MV-4-11 (cell line): ENCODE results near the gene PDCD4.
A peak's percentile ranks its signal among the peaks of the same experiment; 100 is the strongest.

Experiments
- DNase-seq: peaks from one replicate; lab custom pipeline; 2025; lab: John Stamatoyannopoulos, UW

Gene PDCD4

GRCh38 chr10:110871298-110872084 lies at the start of gene PDCD4:
TSS of gene PDCD4 (plus strand) at chr10:110871928. CDS start at chr10:110876028, 4,100 bp downstream.
- DNase-seq: peak; percentile 93

DNA sequence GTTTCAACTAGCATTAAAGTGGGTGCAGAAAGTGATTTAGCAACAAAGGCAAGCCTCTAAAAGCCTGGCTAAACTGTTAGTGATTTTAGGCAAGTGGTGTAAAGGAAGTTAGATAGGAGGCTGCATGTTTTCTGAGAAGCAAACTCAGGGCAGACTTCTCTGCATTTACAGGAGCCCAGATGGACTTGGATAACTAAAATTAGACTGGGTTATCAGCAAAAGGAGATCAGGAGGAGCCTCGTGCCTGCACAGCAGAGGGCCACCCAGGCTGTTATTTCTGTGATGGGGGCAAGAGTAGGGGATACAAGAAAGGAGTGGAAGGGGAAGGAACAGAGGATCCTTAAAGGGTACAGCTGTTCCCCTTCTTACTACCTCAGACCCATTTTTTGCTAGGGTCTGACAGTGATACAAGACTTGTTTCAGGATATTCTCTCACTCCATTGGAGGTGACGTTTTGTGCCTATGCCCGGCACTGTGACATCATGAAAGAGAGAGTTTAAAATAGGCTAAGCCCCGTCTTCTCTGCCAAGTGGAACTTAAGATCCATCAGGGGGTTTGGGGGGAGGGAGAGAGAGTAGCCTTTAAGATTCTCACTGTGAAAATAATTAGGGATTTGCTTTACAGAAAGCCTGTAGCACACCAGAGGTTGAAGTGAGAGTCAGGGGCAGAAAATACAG lies 49.6 kb upstream of the PDCD4 start:
- DNase-seq: no peak

GRCh38 chr10:110822712-110823311 lies 48.9 kb upstream of the PDCD4 start:
- no peak for DNase-seq

DNA sequence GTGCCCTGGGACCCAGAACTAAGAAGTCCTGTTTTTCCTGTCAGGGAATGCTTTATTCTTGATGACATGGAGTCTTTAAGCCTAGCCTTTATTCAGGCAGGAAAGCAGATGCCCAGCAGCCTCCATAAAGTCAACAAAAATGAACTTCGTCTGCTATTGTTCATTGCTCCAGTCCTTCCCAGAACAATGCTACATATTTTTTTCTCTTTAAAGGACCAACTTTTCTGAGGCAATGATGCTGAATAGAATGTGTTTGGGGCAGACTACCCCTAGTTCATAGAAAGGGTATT lies 47.6 kb upstream of the PDCD4 start:
- DNase-seq: no peak

GRCh38 chr10:110824660-110825059 lies 47.1 kb upstream of the PDCD4 start:
- DNase-seq: no peak

DNA sequence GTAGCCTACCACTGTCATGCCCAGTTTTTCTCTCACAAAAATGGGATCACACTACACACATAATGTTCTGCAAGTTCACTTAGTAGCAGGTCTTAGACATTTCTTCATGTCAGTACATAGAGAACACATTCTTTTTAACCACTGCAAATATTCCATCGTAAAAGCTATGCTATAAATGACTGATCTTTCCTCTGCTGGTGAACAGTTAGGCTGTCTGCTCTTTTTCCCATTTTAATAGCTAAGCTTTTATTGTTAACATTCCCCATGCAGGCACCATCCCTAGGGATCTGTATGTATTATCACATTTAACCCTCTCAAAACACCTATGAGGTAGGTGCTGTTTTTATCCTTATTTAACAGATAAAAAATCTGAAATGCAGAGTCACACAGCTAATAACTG lies 46.2 kb upstream of the PDCD4 start:
- no peak for DNase-seq

DNA sequence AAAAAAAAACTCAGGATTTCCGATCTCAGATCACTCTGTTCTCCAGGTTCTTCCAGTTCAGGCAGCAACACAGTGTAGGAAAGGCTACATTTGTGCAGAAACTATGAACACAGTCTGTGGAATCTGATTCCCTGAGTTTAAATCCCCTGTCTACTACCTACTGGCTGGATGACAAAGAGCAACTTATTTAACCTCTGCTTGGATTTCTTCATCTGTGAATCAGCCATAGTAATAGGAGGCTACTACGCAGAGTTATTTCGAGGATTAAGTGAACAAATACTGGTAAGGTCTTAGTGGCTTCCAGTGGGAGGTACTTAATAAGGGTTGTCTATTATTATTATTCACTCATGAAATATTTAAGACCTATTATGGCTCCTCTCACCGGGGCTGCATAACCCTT lies 44.3 kb upstream of the PDCD4 start:
- no peak for DNase-seq

DNA sequence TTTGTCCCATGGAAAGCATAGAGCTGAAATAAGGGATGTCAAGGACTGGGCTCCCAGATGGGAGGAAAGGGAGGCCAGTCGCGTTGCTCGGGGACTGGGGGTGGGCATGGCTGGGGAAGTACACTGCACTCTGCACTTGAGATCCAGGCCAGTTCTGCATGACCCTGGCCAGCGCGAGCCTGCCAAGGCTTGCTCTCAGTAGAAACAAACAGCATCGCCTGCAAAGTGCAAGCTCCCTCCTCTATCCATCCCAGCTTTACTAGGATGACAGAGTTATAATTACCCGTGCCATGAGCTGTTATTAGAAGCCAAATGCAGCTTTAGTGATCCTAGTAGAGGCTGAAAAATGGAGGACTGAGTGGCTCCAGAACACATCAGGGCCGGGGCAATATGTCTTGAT lies 43.9 kb upstream of the PDCD4 start:
- DNase-seq: no peak

DNA sequence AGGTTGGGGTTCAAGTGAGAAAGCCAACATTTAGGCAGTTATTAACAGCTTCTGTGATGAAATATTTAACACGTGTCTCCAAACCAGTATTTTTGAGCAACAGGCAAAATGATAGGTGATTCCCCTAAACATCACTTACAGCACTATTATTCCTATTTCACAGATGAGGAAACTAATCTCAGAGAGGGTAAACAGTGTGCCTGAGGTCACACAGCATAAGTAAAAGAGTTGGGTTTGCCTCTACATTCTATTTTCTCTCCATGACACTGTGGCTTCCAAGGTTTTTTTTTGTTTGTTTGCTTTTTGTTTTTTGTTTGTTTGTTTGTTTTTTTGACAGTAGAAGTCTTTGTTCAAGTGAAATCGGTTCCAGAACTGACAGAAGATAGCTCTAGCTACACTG lies 43.2 kb upstream of the PDCD4 start:
- DNase-seq: no peak

DNA sequence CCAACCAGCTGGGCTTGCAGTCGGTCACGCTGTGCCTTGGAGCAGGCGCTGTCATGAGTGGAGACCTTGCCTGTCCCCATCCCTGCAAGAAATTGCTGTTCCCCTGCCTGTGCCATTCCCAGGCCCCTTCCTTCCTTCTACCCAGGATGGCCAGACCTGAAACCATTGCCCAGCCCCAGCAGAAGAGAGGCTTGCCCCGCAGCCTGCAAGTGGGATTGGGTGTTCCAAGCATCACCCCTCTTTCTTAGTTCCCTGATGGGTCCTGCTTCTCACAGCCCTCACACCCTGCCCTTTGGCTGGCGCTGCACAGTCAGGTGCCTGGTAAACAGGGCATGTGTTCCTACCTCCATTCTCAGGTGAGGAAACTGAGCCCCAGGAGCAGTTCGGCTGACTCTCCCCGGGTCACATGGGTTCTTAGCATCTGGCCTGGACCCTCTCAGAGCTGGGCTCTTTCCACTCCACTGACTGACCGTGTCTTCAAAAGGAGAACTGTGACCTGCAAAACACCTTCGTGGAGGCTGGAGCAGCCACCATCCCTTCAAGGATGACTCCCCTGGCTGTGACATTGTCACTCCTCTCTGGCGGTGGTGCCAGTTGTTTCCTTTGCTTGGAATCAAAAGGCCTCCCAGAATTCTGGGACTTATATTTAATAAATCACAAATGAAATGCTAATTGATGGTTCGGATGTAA lies 41.9 kb upstream of the PDCD4 start:
- DNase-seq: no peak

GRCh38 chr10:110833234-110833940 lies 38.3 kb upstream of the PDCD4 start:
- no peak for DNase-seq

GRCh38 chr10:110833941-110834628 lies 37.6 kb upstream of the PDCD4 start:
- DNase-seq: no peak

DNA sequence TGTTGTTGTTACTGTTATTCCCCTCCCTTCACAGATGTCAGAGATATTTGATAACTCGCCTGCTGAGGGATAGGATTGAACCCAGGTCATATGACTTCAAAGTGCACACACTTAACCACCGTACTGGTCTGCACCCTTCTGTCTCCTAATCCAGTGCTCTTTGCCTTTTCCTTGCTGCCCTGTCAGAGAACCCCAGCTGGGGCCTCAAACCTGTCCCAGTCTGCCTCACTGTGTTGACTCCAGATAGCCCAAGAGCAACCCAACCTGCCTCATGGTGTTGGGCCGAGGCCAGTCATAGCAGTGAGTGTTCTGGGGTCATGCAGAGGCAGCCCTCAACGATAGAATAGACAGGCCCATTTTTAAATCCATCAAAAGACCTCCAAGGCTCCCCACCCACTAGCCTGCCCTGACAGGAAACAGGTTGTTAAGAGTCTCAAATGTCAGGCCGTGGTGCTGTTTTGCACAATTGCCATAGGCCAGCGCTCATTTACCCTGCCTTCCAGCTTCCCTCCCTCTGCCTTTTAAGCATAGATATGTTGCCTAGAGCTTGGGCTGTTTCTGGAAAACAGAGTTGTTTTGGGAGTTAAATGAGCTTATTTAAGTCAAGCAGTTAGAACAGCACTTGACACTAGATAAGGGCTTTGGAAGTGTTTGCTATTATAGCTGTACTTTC lies 37.0 kb upstream of the PDCD4 start:
- peak; percentile 43 for DNase-seq

DNA sequence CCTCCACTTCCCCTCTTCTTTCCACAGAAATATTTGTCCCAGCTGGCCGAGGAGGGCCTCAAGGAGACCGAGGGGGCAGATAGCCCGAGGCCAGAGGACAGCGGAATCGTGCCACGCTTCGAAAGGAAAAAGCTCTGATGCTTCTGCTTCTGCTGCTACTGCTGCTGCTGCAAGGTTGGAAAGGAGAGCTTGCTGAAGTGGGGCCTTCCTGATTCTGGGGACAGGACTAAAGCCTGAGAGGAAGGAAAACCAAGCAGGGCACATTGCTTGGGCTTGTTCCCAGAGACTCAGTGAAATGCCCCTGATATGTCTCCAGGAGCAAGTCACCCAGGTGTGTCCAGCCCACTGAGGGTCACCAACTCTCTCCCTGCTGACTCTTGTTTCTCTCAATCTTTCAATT lies 35.9 kb upstream of the PDCD4 start:
- DNase-seq: no peak

- no peak for DNase-seq
Measured at GRCh38 chr10:110836706-110837105, 35.0 kb upstream of the PDCD4 start.

DNA sequence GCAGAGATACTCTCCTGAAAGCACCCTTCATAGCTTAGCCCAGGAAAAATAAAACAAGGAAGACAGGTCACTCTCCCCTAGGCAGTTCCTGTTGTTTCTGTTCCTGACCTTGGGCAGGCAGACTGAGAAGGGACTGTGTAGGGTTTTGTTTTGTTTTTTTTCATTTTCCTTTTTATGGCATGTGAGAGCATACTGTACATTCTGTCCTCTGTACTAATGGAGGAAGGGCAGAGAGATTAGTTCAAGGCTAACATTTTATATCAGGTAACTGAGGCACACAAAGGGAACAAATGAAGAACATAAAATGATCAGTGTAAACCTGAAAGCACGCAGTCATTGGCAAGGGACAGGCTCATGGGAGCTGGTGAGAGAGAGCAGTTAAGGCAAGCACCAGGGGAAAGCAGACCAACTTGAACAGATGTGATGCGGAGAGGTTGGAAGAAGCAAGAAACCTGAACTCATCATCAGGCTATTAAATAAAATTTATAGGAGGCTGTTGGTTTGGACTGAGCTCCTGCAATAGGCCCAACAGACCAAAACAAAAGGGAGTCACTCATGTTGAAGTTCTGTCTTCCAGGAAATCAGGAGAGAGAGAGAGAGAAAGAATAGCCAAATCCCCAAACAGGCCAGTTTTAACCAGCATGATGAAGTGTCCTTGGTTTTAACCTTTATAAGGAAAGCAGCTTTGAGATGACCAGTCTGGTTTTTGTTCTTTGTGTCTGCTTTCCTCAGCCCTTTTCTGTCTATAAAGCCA lies 34.1 kb upstream of the PDCD4 start:
- no peak for DNase-seq

DNA sequence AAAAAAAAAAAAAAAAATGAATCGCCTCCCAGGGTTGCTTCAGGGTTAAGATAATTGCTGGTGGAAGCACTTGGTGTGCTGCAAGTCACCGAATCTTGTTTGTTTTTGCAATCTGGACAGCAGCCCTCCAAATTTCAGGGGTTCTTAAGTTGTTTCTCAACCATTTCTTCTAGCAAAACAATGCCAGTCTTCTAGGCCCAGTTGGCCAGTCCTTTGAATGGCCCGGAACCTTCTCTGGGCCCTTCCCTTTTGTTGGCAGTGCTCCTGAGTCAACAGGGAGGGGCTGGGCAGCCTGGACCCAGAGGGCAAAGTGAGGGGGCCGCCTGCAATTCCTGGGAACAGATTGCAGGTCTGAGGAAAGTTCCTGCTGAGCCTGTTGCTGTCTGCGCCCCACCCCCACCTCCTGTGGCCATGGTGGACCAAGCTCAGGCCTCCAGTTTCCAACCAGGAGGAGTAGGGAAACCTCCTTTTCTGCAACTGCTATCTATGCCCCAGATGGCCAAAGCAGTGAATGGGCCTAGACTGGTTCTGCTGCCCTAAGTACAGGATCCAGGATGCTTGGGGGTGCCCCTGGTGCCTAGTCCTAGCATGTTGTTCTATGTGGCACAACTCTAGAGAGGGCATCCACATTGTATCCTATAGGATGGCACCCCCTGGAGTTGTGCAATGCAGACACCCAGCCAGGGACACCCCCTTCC lies 31.4 kb upstream of the PDCD4 start:
- DNase-seq: no peak

DNA sequence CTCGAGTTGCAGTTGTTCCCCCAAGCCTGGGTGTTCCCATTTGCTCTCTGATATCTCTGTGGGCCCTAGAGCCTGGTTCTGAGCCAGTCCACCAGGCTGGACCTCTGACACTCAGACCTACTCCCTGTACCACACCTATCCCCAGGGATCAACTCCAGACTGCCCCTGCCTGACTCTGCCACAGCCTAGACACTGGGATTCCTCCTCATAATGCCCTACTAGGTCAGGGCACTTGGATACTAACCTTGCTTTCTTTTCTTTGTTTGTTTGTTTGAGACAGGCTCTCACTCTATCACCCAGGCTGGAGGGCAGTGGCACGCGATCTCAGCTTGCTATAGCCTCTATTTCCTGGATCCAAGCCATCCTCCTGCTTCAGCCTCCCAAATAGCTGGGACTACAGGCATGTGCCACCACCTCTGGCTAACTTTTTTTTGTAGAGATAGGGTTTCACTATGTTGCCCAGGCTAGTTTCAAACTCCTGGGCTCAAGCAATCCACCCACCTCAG lies 30.8 kb upstream of the PDCD4 start:
- no peak for DNase-seq

DNA sequence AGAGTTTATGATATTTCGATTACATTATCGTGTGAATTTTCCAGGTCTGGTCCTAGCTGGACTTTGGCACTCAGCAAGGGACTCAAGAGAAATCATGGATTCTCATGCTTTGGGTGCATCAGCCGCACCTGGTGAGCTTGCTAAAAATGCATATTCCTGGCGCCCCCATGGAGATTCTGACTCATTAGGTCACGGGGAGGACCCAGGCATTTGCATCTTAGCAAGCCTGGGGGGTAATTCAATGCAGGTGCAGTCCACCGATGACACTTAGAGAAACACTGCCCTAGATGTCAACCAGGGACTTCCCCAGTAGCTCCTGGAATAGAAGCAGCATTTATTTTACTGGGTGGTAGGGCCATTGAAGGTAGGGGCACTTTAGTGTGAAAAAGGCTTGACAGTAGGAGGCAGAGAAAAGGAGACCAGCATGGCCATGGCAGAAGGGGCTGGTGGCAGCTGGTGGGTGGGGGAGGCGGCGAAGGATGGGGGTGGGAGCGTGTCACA lies 29.9 kb upstream of the PDCD4 start:
- no peak for DNase-seq
